GM12878 (cell line): ENCODE data around the gene VSIG10L. TPM values are rescaled to one million over a fixed set of nuclear protein-coding genes. Genes with fewer than 3 reads are reported as not detected.

Source experiments
- ATAC-seq: fragments of 200-7000 bp; cut with Tn5 transposase; 3 replicates; pipeline ENCODE4 v1.9.1; 2020; ENCODE audit warnings: mild to moderate bottlenecking, moderate library complexity
- BruUV-seq: library from RNA; stranded (reverse); fragments of 400-500 nt; replicated peaks from 2 replicates; lab custom pipeline; 2021; lab: Mats Ljungman, UMichigan
- CTCF ChIA-PET: fragments of 300-600 bp; sonication (Branson Sonifier 250); formaldehyde crosslinking; extraction: SDS; loops from one replicate; lab custom pipeline; 2021; ENCODE audit warnings: inconsistent platforms; lab: Yijun Ruan, JAX
- POLR2A ChIA-PET: fragments of 350-600 bp; formaldehyde crosslinking; extraction: SDS; loops from one replicate; lab custom pipeline; 2021; ENCODE audit warnings: inconsistent platforms; lab: Charles Lee
- RAD21 ChIA-PET: fragments of 300-600 bp; sonication (Branson Sonifier 250); formaldehyde crosslinking; loops from one replicate; lab custom pipeline; 2023; ENCODE audit warnings: antibody characterized with exemption; ENCODE audit not compliant: unreplicated experiment; lab: Charles Lee
- SMC1A ChIA-PET: fragments of 300-600 bp; sonication (Branson Sonifier 250); formaldehyde crosslinking; loops from one replicate; lab custom pipeline; 2023; ENCODE audit not compliant: unreplicated experiment, uncharacterized antibody; lab: Charles Lee
- DNase-seq: peaks from one replicate; pipeline ENCODE4 v3.0.0-alpha.2; 2011; ENCODE audit warnings: low read depth, low spot score
- FAIRE-seq: peaks from 3 replicates; lab custom pipeline; 2011; peaks lifted over from hg19 to GRCh38; lab: Jason Lieb, UNC
- H2AFZ ChIP-seq: 2 replicates; pipeline ENCODE4 v1.6.0; 2011; ENCODE audit warnings: low read depth, low read length, control low read depth; ENCODE audit not compliant: control insufficient read depth
- H3K27ac ChIP-seq: 2 replicates; pipeline ENCODE4 v1.5.1; 2011; ENCODE audit warnings: control low read depth; ENCODE audit not compliant: control insufficient read depth, insufficient read depth
- H3K27me3 ChIP-seq, 2 experiments: replicated peaks in 1 of 2; 2 replicates each; pipeline versions ENCODE4 v1.6.0 to v1.6.1; 2011; ENCODE audit warnings: low read length in 1 of 2; ENCODE audit not compliant: control insufficient read depth in 2 of 2, insufficient read depth in 2 of 2
- H3K36me3 ChIP-seq, 2 experiments: 2 replicates each; pipeline ENCODE4 v1.5.1; 2011; ENCODE audit warnings: low read length in 1 of 2; ENCODE audit not compliant: control insufficient read depth in 2 of 2, insufficient read depth in 2 of 2
- H3K4me1 ChIP-seq: 2 replicates; pipeline ENCODE4 v1.6.1; 2011; ENCODE audit warnings: mild to moderate bottlenecking, low read length, moderate library complexity, mixed read lengths; ENCODE audit not compliant: control insufficient read depth, insufficient read depth
- H3K4me2 ChIP-seq: 2 replicates; pipeline ENCODE4 v1.6.0; 2011; ENCODE audit warnings: control low read depth; ENCODE audit not compliant: control insufficient read depth, insufficient read depth
- H3K4me3 ChIP-seq: fragments of 200-600 bp; sonication (generic); 2 replicates; pipeline ENCODE4 v1.5.1; 2016
- H3K79me2 ChIP-seq: 2 replicates; pipeline ENCODE4 v1.6.0; 2011; ENCODE audit warnings: low read length; ENCODE audit not compliant: control insufficient read depth, insufficient read depth
- H3K9ac ChIP-seq: 2 replicates; pipeline ENCODE4 v1.8.0; 2011; ENCODE audit warnings: low read length, control low read depth, mixed read lengths; ENCODE audit not compliant: control insufficient read depth, insufficient read depth
- H3K9me3 ChIP-seq: replicated peaks from 3 replicates; pipeline ENCODE4 v1.5.1; 2011; ENCODE audit warnings: mild to moderate bottlenecking, low read length; ENCODE audit not compliant: control insufficient read depth, insufficient read depth
- H4K20me1 ChIP-seq: 2 replicates; pipeline ENCODE4 v1.6.0; 2011; ENCODE audit not compliant: control insufficient read depth, insufficient read depth
- ATF2 ChIP-seq: IDR thresholded peaks from 2 replicates; pipeline ENCODE4 v1.6.1; 2012; ENCODE audit warnings: low read length, inconsistent platforms
- CBX3 ChIP-seq: fragments of 200-600 bp; sonication (generic); IDR thresholded peaks from 2 replicates; pipeline ENCODE4 v1.6.1; 2016; ENCODE audit warnings: low read depth, borderline replicate concordance
- E4F1 ChIP-seq: fragments of 450-650 bp; IDR thresholded peaks from 2 replicates; pipeline ENCODE4 v1.6.1; 2018; ENCODE audit warnings: borderline replicate concordance, mild to moderate bottlenecking; ENCODE audit not compliant: partially characterized antibody
- EP300 ChIP-seq, 2 experiments: fragments of 150-350 bp in 1 of 2; IDR thresholded peaks; 2 replicates each; pipeline ENCODE4 v1.6.1; 2011 to 2012; ENCODE audit warnings: low read depth in 2 of 2, low read length in 2 of 2, borderline replicate concordance in 1 of 2, improper control_type of control experiment in 1 of 2, inconsistent platforms in 1 of 2; ENCODE audit not compliant: control insufficient read depth in 1 of 2
- FOXM1 ChIP-seq: IDR thresholded peaks from 2 replicates; pipeline ENCODE4 v1.6.1; 2012; ENCODE audit warnings: low read depth, mild to moderate bottlenecking, inconsistent platforms, low read length, moderate library complexity
- HCFC1 ChIP-seq: fragments of 150-350 bp; IDR thresholded peaks from 2 replicates; pipeline ENCODE4 v1.6.1; 2014; ENCODE audit warnings: low read length
- JUNB ChIP-seq: IDR thresholded peaks from 2 replicates; pipeline ENCODE4 v1.6.1; 2016; ENCODE audit warnings: antibody characterized with exemption, mild to moderate bottlenecking
- MEF2B ChIP-seq: fragments of 450-650 bp; IDR thresholded peaks from 2 replicates; pipeline ENCODE4 v1.6.1; 2018; ENCODE audit warnings: mild to moderate bottlenecking, moderate library complexity; ENCODE audit not compliant: partially characterized antibody, poor library complexity, severe bottlenecking
- MTA3 ChIP-seq: IDR thresholded peaks from 2 replicates; pipeline ENCODE4 v1.6.1; 2012; ENCODE audit warnings: low read length, inconsistent platforms, borderline replicate concordance
- NFIC ChIP-seq: IDR thresholded peaks from 2 replicates; pipeline ENCODE4 v1.6.1; 2012; ENCODE audit warnings: low read depth, mild to moderate bottlenecking, inconsistent platforms, low read length, moderate library complexity
- NR2C1 ChIP-seq: fragments of 450-650 bp; IDR thresholded peaks from 2 replicates; pipeline ENCODE4 v1.6.1; 2017; ENCODE audit warnings: antibody characterized with exemption, mild to moderate bottlenecking, moderate library complexity
- NR2F1 ChIP-seq: fragments of 450-650 bp; conservative IDR thresholded peaks from 2 replicates; pipeline ENCODE4 v1.6.1; 2017; ENCODE audit warnings: mild to moderate bottlenecking
- SKIL ChIP-seq: fragments of 450-650 bp; IDR thresholded peaks from 2 replicates; pipeline ENCODE4 v1.6.1; 2017; ENCODE audit warnings: mild to moderate bottlenecking, low read depth, inconsistent platforms; ENCODE audit not compliant: poor library complexity, severe bottlenecking
- STAT3 ChIP-seq: IDR thresholded peaks from 2 replicates; pipeline ENCODE4 v1.6.1; 2011; ENCODE audit warnings: low read depth, low read length, improper control_type of control experiment
- SUZ12 ChIP-seq: fragments of 200-600 bp; sonication (generic); IDR thresholded peaks from one replicate; pipeline ENCODE4 v1.6.1; 2018; ENCODE audit warnings: antibody characterized with exemption, mild to moderate bottlenecking; ENCODE audit not compliant: unreplicated experiment
- TCF7 ChIP-seq: IDR thresholded peaks from 2 replicates; pipeline ENCODE4 v1.6.1; 2014; ENCODE audit warnings: antibody characterized with exemption, borderline replicate concordance
- WGBS: methylation state at CpG from one replicate; pipeline ENCODE4 v1.1.6; 2016; ENCODE audit warnings: low lambda C conversion rate; ENCODE audit not compliant: insufficient replicate concordance, insufficient coverage; ENCODE audit errors: missing lambda C conversion rate; 5-methylcytosine and 5-hydroxymethylcytosine counted together
- in situ Hi-C: fragments of 300-500 bp; cut with MboI; formaldehyde crosslinking; loops from 9 replicates; pipeline ENCODE4 v1.14.3; 2018; ENCODE audit warnings: mixed read lengths
- intact Hi-C: fragments of 100-400 bp; cut with micrococcal nuclease; formaldehyde crosslinking; loops from one replicate; pipeline ENCODE4 v1.14.2; 2022; ENCODE audit not compliant: unreplicated experiment
- polyA plus RNA-seq, 11 experiments: library from polyadenylated mRNA; depleted of rRNA in 4 of 11; unstranded in 6 of 11; stranded (reverse) in 5 of 11; fragments of >200 nt; fragmentation: Nextera tagmentation in 4 of 11; fragmentation: Illumina TruSeq in 1 of 11; extraction: Ambion mirVana in 4 of 11; extraction: Trizol in 1 of 11; gene quantifications; 1 replicate in 1 of 11; 2 replicates in 10 of 11; pipeline versions ENCODE4 v1.2.1 to v1.2.3, GENCODE V29; 2011 to 2016; ENCODE audit warnings: inconsistent platforms in 2 of 11, missing spikeins in 2 of 11, low read depth in 1 of 11
- total RNA-seq, 4 experiments: library from RNA; depleted of rRNA in 3 of 4; stranded (reverse); fragments of >200 nt in 3 of 4; fragmentation: Illumina TruSeq in 1 of 4; extraction: Trizol in 1 of 4; gene quantifications; 2 replicates each; pipeline versions ENCODE4 v1.2.1 to v1.2.3, GENCODE V29; 2013 to 2021

Gene VSIG10L
- total and polyA plus RNA-seq, 10 of the 15 experiments (the other 5 are each of a cell fraction or from before 2014, with no cell fraction given): 0.09 to 0.93 (median 0.49) TPM

- ChIA-PET POLR2A (no interaction called here), CTCF (no interaction called here), RAD21 (no interaction called here), SMC1A (interaction anchor here (1.1 kb wide), 1 partner anchor 143 kb away, joined by 3 read pairs; no protein-coding TSS in a partner anchor)
- Histone ChIP-seq H3K4me3 (no peak overlapping the region), H2AFZ (no peak overlapping the region), H3K36me3 (no peaks in the 10 kb centered on the region), H3K79me2 (no peaks in the 10 kb centered on the region), H3K27me3 (peaks cover under 1 to 2% of the 10 kb centered on the region in 2 experiments; a peak in 2 of 4 replicates), H3K4me1 (no peaks in the 10 kb centered on the region), H4K20me1 (no peaks in the 10 kb centered on the region), H3K27ac (no peak overlapping the region), H3K9me3 (no peaks in the 10 kb centered on the region), H3K9ac (no peak overlapping the region), H3K4me2 (no peak overlapping the region)
- WGBS: 18% methylated on average over 11 of the region's 11 CpGs
- ATAC-seq: no peak
- BruUV-seq: no TSS peak
- TF ChIP-seq ATF2: no peak
- no peak for TF ChIP-seq NR2F1
- no peak for TF ChIP-seq TCF7
- no peak for TF ChIP-seq EP300 (IDR thresholded peaks at IDR 0.05; ENCODE audit: borderline replicate concordance in 1 of 2, control insufficient read depth in 1 of 2, low read depth in 2 of 2, low read length in 2 of 2)
- no peak for TF ChIP-seq MTA3
- no peak for TF ChIP-seq CBX3
- TF ChIP-seq HCFC1: no peak
- TF ChIP-seq NFIC: no peak
- no peak for TF ChIP-seq NR2C1
- no peak for TF ChIP-seq STAT3
- no peak for TF ChIP-seq SKIL
- TF ChIP-seq SUZ12: no peak
- TF ChIP-seq JUNB: no peak
- TF ChIP-seq MEF2B: no peak
- TF ChIP-seq E4F1: no peak
- TF ChIP-seq FOXM1: no peak
- no peak for DNase-seq
- in situ Hi-C loops: no loop called here
- intact Hi-C loops: no loop called here
- no peak for FAIRE-seq
These were observed 49.0 kb downstream of the VSIG10L start for GRCh38 chr19:51292971-51293370.
